Fibroblast of skin of left biceps (primary cell): Measurements from ENCODE around the gene USP17L15.
"Not testable (repeated sequence)": the region's sequence is repeated elsewhere in the genome, so short reads cannot be mapped to it uniquely, and the experiment has no call there.

Source experiments
- DNase-seq, 2 experiments: peaks; one replicate each; pipeline ENCODE4 v3.0.0-alpha.2; 2013; ENCODE audit warnings: low read depth in 2 of 2

The USP17L15 gene, protein sequence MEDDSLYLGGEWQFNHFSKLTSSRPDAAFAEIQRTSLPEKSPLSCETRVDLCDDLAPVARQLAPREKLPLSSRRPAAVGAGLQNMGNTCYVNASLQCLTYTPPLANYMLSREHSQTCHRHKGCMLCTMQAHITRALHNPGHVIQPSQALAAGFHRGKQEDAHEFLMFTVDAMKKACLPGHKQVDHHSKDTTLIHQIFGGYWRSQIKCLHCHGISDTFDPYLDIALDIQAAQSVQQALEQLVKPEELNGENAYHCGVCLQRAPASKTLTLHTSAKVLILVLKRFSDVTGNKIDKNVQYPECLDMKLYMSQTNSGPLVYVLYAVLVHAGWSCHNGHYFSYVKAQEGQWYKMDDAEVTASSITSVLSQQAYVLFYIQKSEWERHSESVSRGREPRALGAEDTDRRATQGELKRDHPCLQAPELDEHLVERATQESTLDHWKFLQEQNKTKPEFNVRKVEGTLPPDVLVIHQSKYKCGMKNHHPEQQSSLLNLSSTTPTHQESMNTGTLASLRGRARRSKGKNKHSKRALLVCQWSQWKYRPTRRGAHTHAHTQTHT

GRCh38 chr4:9234085-9234484 lies at the start of gene USP17L15:
USP17L15 (plus strand) TSS chr4:9234385; CDS start chr4:9234385, 0 bp downstream.
- DNase-seq, result not testable (repeated sequence)

GRCh38 chr4:9210357-9210756 lies 23.8 kb upstream of the USP17L15 start, which contains the start of gene USP17L10:
USP17L10 (plus strand) TSS chr4:9210657; CDS start chr4:9210657, 0 bp downstream.
- not testable (repeated sequence) for DNase-seq

GRCh38 chr4:9214701-9215100 lies 19.5 kb upstream of the USP17L15 start:
- DNase-seq, result not testable (repeated sequence)

DNA sequence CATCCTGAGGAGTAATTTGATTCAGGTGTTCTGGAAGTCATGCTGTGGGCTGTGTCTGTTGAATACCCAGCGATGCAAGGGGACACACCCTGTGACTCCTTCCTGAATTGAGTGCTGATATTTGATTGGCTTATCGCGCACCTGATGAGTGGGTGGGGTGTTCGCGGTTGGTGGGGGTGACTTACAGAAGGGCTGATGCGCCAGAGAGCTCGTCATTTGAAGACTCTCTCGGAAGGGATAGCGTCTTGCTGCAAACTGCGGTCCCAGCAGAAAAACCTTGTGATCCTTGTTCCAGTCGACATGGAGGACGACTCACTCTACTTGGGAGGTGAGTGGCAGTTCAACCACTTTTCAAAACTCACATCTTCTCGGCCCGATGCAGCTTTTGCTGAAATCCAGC lies 19.1 kb upstream of the USP17L15 start, which contains the start of gene USP17L11:
USP17L11 (plus strand) TSS at position 301 of the 400 bp plus-strand sequence; CDS start at position 301, 0 bp downstream.
- not testable (repeated sequence) for DNase-seq

- not testable (repeated sequence) for DNase-seq
These were observed 14.3 kb upstream of the USP17L15 start, which contains the start of gene USP17L12 for GRCh38 chr4:9219852-9220251. USP17L12 (plus strand) TSS chr4:9220152; CDS start chr4:9220152, 0 bp downstream.

DNA sequence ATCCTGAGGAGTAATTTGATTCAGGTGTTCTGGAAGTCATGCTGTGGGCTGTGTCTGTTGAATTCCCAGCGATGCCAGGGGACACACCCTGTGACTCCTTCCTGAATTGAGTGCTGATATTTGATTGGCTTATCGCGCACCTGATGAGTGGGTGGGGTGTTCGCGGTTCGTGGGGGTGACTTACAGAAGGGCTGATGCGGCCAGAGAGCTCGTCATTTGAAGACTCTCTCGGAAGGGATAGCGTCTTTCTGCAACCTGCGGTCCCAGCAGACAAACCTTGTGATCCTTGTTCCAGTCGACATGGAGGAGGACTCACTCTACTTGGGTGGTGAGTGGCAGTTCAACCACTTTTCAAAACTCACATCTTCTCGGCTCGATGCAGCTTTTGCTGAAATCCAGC lies 9.6 kb upstream of the USP17L15 start, which contains the start of gene USP17L13:
USP17L13 (plus strand) TSS at position 301 of the 400 bp plus-strand sequence; CDS start at position 301, 0 bp downstream.
- DNase-seq, result not testable (repeated sequence)

- not testable (repeated sequence) for DNase-seq
These were observed 3.9 kb upstream of the USP17L15 start for GRCh38 chr4:9230249-9230648.

DNA sequence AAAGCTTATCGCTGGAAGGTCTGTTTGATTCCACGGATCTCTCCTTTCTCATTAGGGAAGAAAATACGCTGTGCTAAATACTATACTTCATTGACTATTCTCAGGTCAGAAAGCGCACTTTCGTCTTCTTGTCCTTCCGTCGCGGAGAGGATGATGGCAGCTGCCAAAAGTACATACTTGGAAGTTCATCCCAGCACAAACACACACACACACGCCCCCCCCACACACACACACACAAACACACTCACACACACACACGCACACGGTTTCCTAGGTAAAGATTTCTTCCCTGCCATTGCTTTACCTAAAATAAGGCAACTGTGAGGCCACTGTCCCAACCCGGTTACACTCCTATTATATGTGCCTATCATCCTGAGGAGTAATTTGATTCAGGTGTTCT lies 4.3 kb downstream of the USP17L15 start:
- DNase-seq, result not testable (repeated sequence)

DNA sequence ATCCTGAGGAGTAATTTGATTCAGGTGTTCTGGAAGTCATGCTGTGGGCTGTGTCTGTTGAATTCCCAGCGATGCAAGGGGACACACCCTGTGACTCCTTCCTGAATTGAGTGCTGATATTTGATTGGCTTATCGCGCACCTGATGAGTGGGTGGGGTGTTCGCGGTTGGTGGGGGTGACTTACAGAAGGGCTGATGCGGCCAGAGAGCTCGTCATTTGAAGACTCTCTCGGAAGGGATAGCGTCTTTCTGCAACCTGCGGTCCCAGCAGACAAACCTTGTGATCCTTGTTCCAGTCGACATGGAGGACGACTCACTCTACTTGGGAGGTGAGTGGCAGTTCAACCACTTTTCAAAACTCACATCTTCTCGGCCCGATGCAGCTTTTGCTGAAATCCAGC lies 9.4 kb downstream of the USP17L15 start, which contains the start of gene USP17L17:
USP17L17 (plus strand) TSS at position 301 of the 400 bp plus-strand sequence; CDS start at position 301, 0 bp downstream.
- DNase-seq, result not testable (repeated sequence)

- DNase-seq, result not testable (repeated sequence)
These were observed 13.9 kb downstream of the USP17L15 start, which contains the start of gene USP17L18 for GRCh38 chr4:9247953-9248680. USP17L18 (plus strand) TSS chr4:9248630; CDS start chr4:9248630, 0 bp downstream.

DNA sequence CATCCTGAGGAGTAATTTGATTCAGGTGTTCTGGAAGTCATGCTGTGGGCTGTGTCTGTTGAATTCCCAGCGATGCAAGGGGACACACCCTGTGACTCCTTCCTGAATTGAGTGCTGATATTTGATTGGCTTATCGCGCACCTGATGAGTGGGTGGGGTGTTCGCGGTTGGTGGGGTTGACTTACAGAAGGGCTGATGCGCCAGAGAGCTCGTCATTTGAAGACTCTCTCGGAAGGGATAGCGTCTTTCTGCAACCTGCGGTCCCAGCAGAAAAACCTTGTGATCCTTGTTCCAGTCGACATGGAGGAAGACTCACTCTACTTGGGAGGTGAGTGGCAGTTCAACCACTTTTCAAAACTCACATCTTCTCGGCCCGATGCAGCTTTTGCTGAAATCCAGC lies 18.9 kb downstream of the USP17L15 start, which contains the start of gene USP17L19:
USP17L19 (plus strand) TSS at position 301 of the 400 bp plus-strand sequence; CDS start at position 301, 0 bp downstream.
- not testable (repeated sequence) for DNase-seq

DNA sequence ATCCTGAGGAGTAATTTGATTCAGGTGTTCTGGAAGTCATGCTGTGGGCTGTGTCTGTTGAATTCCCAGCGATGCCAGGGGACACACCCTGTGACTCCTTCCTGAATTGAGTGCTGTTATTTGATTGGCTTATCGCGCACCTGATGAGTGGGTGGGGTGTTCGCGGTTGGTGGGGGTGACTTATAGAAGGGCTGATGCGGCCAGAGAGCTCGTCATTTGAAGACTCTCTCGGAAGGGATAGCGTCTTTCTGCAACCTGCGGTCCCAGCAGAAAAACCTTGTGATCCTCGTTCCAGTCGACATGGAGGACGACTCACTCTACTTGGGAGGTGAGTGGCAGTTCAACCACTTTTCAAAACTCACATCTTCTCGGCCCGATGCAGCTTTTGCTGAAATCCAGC lies 23.6 kb downstream of the USP17L15 start, which contains the start of gene USP17L20:
USP17L20 (plus strand) TSS at position 301 of the 400 bp plus-strand sequence; CDS start at position 301, 0 bp downstream.
- not testable (repeated sequence) for DNase-seq

DNA sequence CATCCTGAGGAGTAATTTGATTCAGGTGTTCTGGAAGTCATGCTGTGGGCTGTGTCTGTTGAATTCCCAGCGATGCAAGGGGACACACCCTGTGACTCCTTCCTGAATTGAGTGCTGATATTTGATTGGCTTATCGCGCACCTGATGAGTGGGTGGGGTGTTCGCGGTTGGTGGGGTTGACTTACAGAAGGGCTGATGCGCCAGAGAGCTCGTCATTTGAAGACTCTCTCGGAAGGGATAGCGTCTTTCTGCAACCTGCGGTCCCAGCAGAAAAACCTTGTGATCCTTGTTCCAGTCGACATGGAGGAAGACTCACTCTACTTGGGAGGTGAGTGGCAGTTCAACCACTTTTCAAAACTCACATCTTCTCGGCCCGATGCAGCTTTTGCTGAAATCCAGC lies 28.4 kb downstream of the USP17L15 start, which contains the start of gene USP17L21:
USP17L21 (plus strand) TSS at position 301 of the 400 bp plus-strand sequence; CDS start at position 301, 0 bp downstream.
- DNase-seq, result not testable (repeated sequence)

GRCh38 chr4:9267319-9267718 lies 33.1 kb downstream of the USP17L15 start, which contains the start of gene USP17L22:
USP17L22 (plus strand) TSS chr4:9267619; CDS start chr4:9267619, 0 bp downstream.
- DNase-seq, result not testable (repeated sequence)

- DNase-seq, result not testable (repeated sequence)
These were observed 37.5 kb downstream of the USP17L15 start for GRCh38 chr4:9271719-9272118.
